Measurements from ENCODE around the gene EIF3D.
A peak's percentile ranks its signal among the peaks of the same experiment; 100 is the strongest.

The EIF3D gene

GRCh38 chr22:36481393-36482168, 47.4 kb downstream of the EIF3D start, which contains the start of gene TXN2:
Gene TXN2 (minus strand): TSS chr22:36481640. CDS start chr22:36480837, 803 bp downstream.
- peak within 1 kb of the TSS; percentile 68 for H3K4me3 ChIP-seq (replicated peaks; ENCODE audit: insufficient read depth, low read length)
- no peaks in the 10 kb centered on the region for H3K27me3 ChIP-seq (ENCODE audit: insufficient read depth, poor library complexity, severe bottlenecking)
- peak; percentile 33 for TF ChIP-seq REST (IDR thresholded peaks at IDR 0.05; ENCODE audit: insufficient replicate concordance, low read depth)
- TF ChIP-seq SPI1 (IDR thresholded peaks at IDR 0.05; ENCODE audit: borderline replicate concordance, low read depth): 0 out of 2 replicates have a peak, but pooled peaks have one; percentile 23
- TF ChIP-seq POLR2AphosphoS5 (IDR thresholded peaks at IDR 0.05; ENCODE audit: low read depth): peak; percentile 92
- no peak for TF ChIP-seq CTCF (IDR thresholded peaks at IDR 0.05; ENCODE audit: insufficient read depth, low read length)
- TF ChIP-seq GABPA (IDR thresholded peaks at IDR 0.05; ENCODE audit: low read depth): peak; percentile 89
- peak; percentile 96 to 97 for DNase-seq (ENCODE audit: low read depth in 1 of 2, low spot score in 1 of 2)
- peak within 1 kb of the TSS; percentile 98 for H3K27ac ChIP-seq (replicated peaks)

- TF ChIP-seq GABPA (IDR thresholded peaks at IDR 0.05; ENCODE audit: low read depth): no peak
- no peak for TF ChIP-seq POLR2AphosphoS5 (IDR thresholded peaks at IDR 0.05; ENCODE audit: low read depth)
- no peak for TF ChIP-seq SPI1 (IDR thresholded peaks at IDR 0.05; ENCODE audit: borderline replicate concordance, low read depth)
- no peak for TF ChIP-seq REST (IDR thresholded peaks at IDR 0.05; ENCODE audit: insufficient replicate concordance, low read depth)
- TF ChIP-seq CTCF (IDR thresholded peaks at IDR 0.05; ENCODE audit: insufficient read depth, low read length): no peak
- Histone ChIP-seq H3K4me3 (replicated peaks; ENCODE audit: insufficient read depth, low read length) (peak overlapping the region; percentile 68), H3K27me3 (ENCODE audit: insufficient read depth, poor library complexity, severe bottlenecking) (no peaks in the 10 kb centered on the region), H3K27ac (replicated peaks) (peak overlapping the region; percentile 98)
- no peak for DNase-seq (ENCODE audit: low read depth in 1 of 2, low spot score in 1 of 2)
Observed at GRCh38 chr22:36480941-36481392, 48.0 kb downstream of the EIF3D start.

GRCh38 chr22:36478966-36479365, 50.0 kb downstream of the EIF3D start:
- DNase-seq (ENCODE audit: low read depth in 1 of 2, low spot score in 1 of 2): no peak
- Histone ChIP-seq H3K27me3 (ENCODE audit: insufficient read depth, poor library complexity, severe bottlenecking) (no peaks in the 10 kb centered on the region), H3K4me3 (replicated peaks; ENCODE audit: insufficient read depth, low read length) (no peak overlapping the region), H3K27ac (replicated peaks) (no peak overlapping the region)
- no peak for TF ChIP-seq REST (IDR thresholded peaks at IDR 0.05; ENCODE audit: insufficient replicate concordance, low read depth)
- TF ChIP-seq POLR2AphosphoS5 (IDR thresholded peaks at IDR 0.05; ENCODE audit: low read depth): no peak
- no peak for TF ChIP-seq CTCF (IDR thresholded peaks at IDR 0.05; ENCODE audit: insufficient read depth, low read length)
- TF ChIP-seq SPI1 (IDR thresholded peaks at IDR 0.05; ENCODE audit: borderline replicate concordance, low read depth): no peak
- TF ChIP-seq GABPA (IDR thresholded peaks at IDR 0.05; ENCODE audit: low read depth): no peak
